Suprapubic skin (tissue), 4 donors: ENCODE measurements around the gene CHAC1.

Source experiments
- EP300 ChIP-seq: sonication (generic); formaldehyde crosslinking; IDR thresholded peaks from one replicate; pipeline ENCODE4 v1.6.1; 2017; ENCODE audit warnings: antibody characterized with exemption
- POLR2A ChIP-seq, 2 donors: fragments of 450-650 bp; IDR thresholded peaks; one replicate each; pipeline ENCODE4 v1.6.1; 2017; ENCODE audit warnings: antibody characterized with exemption in 2 of 2, mild to moderate bottlenecking in 2 of 2, moderate library complexity in 2 of 2
- POLR2AphosphoS5 ChIP-seq, 3 donors: sonication (generic); formaldehyde crosslinking; IDR thresholded peaks; one replicate each; pipeline ENCODE4 v1.6.1; 2017; ENCODE audit warnings: antibody characterized with exemption in 3 of 3
- TF ChIP-seq, protein P1 (sequence below), 2 donors: fragments of 200-600 bp in 1 of 2; fragments of 450-650 bp in 1 of 2; sonication (generic) in 1 of 2; IDR thresholded peaks; one replicate each; pipeline ENCODE4 v1.5.1; 2016 to 2019; ENCODE audit warnings: antibody characterized with exemption in 2 of 2, mild to moderate bottlenecking in 1 of 2, moderate library complexity in 1 of 2

DNA sequence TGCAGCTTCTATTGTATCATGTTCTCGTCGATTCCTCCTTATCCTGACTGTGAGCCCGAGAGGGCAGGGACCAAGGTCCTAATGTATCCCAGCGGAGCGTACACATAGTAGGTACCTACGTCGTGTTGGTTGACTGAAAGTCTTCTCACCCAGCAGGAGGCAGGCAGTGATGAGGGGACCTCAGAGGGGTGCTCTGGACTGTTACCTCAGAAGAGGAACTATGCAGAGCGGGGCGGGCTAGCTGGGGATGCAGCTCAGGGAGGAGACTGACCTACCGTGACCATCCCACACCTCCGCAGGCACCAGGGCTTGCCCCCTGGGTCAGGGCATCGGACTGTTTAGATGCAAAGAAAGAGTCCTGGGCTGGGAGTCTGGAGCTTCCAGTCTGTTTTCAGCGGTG, 11.4 kb downstream of the CHAC1 start:
- TF ChIP-seq, protein P1, sequence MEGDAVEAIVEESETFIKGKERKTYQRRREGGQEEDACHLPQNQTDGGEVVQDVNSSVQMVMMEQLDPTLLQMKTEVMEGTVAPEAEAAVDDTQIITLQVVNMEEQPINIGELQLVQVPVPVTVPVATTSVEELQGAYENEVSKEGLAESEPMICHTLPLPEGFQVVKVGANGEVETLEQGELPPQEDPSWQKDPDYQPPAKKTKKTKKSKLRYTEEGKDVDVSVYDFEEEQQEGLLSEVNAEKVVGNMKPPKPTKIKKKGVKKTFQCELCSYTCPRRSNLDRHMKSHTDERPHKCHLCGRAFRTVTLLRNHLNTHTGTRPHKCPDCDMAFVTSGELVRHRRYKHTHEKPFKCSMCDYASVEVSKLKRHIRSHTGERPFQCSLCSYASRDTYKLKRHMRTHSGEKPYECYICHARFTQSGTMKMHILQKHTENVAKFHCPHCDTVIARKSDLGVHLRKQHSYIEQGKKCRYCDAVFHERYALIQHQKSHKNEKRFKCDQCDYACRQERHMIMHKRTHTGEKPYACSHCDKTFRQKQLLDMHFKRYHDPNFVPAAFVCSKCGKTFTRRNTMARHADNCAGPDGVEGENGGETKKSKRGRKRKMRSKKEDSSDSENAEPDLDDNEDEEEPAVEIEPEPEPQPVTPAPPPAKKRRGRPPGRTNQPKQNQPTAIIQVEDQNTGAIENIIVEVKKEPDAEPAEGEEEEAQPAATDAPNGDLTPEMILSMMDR (IDR thresholded peaks at IDR 0.05) = no peak
- TF ChIP-seq POLR2A (IDR thresholded peaks at IDR 0.05) (no peak), POLR2AphosphoS5 (IDR thresholded peaks at IDR 0.05) (no peak), EP300 (no peak)
